Measurements from ENCODE around the gene MED16. TPM values are rescaled to one million over a fixed set of nuclear protein-coding genes. Genes with fewer than 3 reads are reported as not detected.

Gene MED16
- polyA plus RNA-seq, 4 donors = 46.5 to 86.8 (median 53.7) TPM

DNA sequence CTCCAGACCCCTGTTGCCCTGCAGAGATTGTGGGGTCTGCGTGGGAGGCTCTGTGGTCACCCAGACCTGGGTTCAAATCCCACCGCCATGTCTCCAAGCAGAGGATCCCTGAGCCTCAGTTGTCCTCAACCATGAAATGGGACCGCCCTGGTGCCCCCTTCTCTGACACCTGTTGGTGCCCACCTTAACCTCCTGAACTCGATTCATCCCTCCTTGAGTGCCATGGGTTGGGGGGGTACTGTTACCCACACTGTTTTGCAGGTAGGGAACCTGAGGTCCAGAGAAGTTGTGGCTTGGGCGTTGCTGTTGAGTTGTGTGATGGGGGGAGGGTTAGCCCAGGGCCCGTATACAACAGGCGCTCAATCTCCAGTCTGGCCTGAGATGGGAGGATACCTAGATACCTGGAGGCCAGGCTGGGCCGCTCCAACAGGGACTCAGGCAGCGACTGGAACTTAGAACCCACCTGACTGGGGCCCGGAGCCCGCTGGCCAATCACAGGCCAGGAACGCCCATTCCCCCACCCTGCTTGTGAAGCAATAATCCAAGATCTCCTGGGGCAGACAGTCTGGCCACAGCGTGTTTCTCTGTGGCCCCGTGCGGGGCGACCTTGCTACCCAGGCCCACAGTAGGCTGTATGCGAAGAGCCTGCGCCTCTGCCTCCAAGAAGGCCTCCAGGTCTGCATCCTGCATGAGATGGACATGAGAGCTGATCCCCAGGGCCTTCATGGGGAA lies 35.6 kb upstream of the MED16 start:
- DNase-seq (ENCODE audit: low read depth in 4 of 4, low spot score in 3 of 4) = no peak

- DNase-seq (ENCODE audit: low read depth in 4 of 4, low spot score in 3 of 4) = no peak
Measured at GRCh38 chr19:927780-928401, 34.9 kb upstream of the MED16 start.

DNA sequence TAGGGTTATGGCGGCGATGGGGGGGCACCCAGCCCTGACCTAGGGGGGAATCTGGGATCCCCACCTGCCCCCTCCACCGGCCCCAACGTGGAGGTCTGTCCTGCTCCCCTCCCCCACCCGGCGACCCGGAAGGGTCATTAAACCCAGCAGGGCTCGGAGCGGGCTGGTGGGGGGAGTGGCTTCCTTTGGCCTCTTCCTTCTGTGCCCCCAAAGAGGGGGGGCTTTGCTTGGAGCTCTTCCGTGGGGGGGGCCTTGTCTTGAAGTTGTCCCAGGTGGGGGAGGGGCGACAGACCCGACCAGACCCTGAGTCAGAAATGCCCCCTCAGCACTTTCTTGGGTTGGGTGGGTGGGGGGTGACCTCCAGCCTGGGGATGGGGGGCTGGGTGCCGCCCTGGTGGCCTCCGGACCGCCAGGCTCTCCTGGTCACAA lies 34.4 kb upstream of the MED16 start:
- no peak for DNase-seq (ENCODE audit: low read depth in 4 of 4, low spot score in 3 of 4)

- no peak for DNase-seq (ENCODE audit: low read depth in 4 of 4, low spot score in 3 of 4)
Measured at GRCh38 chr19:926589-927350, 33.8 kb upstream of the MED16 start.

DNA sequence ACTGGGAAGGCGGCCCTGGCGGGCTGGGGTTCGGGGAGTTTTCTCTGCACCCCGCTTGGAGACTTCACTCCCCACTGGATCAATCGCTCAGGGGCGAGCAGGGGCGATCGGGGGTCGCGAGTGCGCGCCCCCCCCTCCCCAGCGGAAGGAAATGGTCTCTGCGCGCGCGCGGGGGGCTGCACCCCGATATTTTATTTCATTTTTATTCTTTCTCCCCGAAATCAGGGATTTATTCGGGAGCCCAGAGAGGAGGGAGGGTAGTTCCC lies 33.3 kb upstream of the MED16 start:
- no peak for DNase-seq (ENCODE audit: low read depth in 4 of 4, low spot score in 3 of 4)

- peak in 1 of 4 donors; percentile 81 for DNase-seq (ENCODE audit: low read depth in 4 of 4, low spot score in 3 of 4)
Measured at GRCh38 chr19:925526-926322, 32.7 kb upstream of the MED16 start, which contains the start of gene ARID3A. TSS of gene ARID3A (plus strand) at chr19:926035. CDS start at chr19:929529, 3,494 bp downstream.

- no peak for DNase-seq (ENCODE audit: low read depth in 4 of 4, low spot score in 3 of 4)
Measured at GRCh38 chr19:925087-925525, 32.1 kb upstream of the MED16 start.

GRCh38 chr19:924553-925086 lies 31.6 kb upstream of the MED16 start:
- no peak for DNase-seq (ENCODE audit: low read depth in 4 of 4, low spot score in 3 of 4)

GRCh38 chr19:920051-920864 lies 27.3 kb upstream of the MED16 start:
- no peak for DNase-seq (ENCODE audit: low read depth in 4 of 4, low spot score in 3 of 4)

DNA sequence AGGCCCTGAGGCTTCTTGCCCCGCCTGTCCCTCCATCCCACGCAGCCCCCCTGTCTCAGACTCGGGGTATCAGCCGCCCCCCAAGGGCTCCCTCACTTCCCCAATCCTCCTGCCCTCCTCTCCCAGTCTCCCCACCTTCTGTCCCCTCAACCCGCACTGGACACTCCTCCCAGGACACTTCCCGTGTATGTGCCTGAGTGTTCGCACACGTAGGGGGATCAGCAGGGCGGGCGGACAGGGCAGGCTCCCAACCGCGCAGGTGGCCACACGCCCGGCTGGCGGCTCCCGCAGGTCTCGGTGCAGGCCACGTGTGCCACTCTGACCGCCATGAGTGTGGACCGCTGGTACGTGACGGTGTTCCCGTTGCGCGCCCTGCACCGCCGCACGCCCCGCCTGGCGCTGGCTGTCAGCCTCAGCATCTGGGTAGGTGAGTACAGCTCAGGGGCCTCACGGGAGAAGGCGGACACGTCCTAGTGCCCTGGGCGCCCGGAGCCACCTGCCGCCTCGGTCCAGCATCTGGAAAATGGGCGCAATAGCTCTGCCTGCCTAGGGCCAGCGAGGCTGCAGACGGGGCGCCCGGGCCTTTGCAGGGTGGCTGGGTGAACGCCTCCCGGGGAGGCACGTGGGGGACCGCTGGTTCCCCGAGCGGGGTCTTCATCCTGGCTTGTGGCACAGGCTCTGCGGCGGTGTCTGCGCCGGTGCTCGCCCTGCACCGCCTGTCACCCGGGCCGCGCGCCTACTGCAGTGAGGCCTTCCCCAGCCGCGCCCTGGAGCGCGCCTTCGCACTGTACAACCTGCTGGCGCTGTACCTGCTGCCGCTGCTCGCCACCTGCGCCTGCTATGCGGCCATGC lies 26.4 kb upstream of the MED16 start:
- DNase-seq (ENCODE audit: low read depth in 4 of 4, low spot score in 3 of 4) = no peak

- DNase-seq (ENCODE audit: low read depth in 4 of 4, low spot score in 3 of 4) = no peak
Measured at GRCh38 chr19:918481-919198, 25.7 kb upstream of the MED16 start.

DNA sequence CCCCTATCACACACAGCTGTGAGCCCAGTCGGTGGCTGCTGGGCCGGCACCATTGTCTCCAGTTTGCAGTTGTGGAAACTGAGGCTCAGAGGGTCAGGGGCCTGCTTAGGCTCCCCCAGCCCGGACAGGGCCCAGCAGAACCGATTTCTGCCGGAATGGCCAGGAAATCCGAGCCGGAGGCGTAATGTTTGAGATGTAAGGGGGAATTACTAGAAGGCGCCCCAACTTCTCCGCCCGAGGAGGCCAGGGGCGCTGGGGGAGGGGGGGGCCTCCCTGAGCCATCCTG lies 25.1 kb upstream of the MED16 start:
- no peak for DNase-seq (ENCODE audit: low read depth in 4 of 4, low spot score in 3 of 4)

DNA sequence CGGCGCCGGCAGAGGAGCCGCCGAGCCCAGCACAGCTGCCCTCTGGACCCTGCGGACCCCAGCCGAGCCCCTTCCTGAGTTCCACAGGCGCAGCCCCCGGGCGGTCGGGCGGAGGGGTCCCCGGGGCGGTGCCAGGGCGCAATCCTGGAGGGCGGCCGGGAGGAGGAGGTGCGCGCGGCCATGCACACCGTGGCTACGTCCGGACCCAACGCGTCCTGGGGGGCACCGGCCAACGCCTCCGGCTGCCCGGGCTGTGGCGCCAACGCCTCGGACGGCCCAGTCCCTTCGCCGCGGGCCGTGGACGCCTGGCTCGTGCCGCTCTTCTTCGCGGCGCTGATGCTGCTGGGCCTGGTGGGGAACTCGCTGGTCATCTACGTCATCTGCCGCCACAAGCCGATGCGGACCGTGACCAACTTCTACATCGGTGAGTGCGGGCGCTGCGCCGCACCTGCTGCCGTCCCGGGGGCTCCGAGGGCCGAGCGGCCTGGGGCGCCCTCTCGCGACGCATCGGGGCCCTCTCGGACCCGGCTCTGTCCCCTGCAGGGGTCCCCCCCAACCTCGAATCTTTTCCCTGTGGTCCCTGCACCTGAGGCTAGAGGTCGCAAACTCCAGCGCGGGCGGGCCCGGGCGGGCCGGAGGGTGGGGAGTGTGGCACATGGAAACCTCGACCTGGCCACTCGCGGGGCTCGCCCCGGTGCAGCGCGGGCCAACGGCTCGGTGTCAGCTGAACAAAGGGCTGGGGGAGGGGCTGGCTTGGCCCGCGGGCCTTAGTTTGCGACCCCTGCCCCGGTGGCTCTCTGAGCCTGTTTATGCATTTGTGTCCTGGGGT lies 24.6 kb upstream of the MED16 start, which contains the start of gene KISS1R:
KISS1R (plus strand) TSS at position 11 of the 829 bp plus-strand sequence; CDS start at position 181, 170 bp downstream.
- DNase-seq (ENCODE audit: low read depth in 4 of 4, low spot score in 3 of 4) = no peak

DNA sequence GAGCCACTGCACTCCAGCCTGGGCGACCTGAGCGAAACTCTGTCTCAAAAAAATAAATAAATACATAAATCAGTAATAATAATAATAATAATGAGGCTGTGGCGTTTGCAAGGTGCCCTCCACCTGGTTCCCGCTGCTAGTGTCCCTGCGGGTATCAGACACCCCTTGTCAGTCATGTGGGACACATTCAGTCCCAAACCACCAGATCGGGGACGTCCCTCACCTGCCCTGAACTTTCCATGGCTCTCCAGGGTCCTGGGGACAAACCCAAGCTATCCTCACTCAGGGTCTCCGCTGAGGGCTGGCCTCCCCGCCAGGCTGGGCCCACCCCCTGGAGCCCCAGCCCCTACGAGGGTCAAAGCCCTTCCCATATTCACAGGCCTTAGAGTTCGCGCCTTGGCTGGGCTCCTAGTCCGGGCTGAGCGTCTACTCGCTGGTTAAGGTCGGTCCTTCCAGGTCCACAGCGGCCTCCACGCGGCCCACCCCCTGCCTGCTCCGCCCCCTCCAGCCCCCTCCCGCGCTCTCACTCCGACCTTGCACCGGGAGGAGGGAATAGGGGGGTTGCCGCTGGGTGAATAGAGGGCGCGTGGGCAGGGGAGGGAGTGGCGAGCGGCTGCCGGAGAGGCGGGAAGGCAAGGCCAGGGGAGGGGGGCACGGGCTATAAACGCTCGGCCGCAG lies 23.8 kb upstream of the MED16 start:
- DNase-seq (ENCODE audit: low read depth in 4 of 4, low spot score in 3 of 4) = no peak

GRCh38 chr19:913080-913748 lies 20.2 kb upstream of the MED16 start, which contains the start of gene R3HDM4:
TSS of gene R3HDM4 (minus strand) at chr19:913219. CDS start at chr19:913157, 62 bp downstream.
- no peak for DNase-seq (ENCODE audit: low read depth in 4 of 4, low spot score in 3 of 4)

All from left renal pelvis (tissue), 4 donors.